ENCODE results near the gene PCNX3.

The PCNX3 gene

GRCh38 chr11:65595131-65595530 lies 20.4 kb upstream of the PCNX3 start:
- H3K27ac ChIP-seq, result no peak overlapping the region
- TF ChIP-seq CTCF (conservative IDR thresholded peaks at IDR 0.05), result no peak

- no peak within 1 kb of the TSS for H3K27ac ChIP-seq
- no peak for TF ChIP-seq CTCF (conservative IDR thresholded peaks at IDR 0.05)
Measured at GRCh38 chr11:65595543-65596281, 19.9 kb upstream of the PCNX3 start, which contains the start of gene KCNK7. TSS of gene KCNK7 (minus strand) at chr11:65595800. CDS start at chr11:65595772, 28 bp downstream.

GRCh38 chr11:65596520-65596919 lies 19.1 kb upstream of the PCNX3 start:
- H3K27ac ChIP-seq, result no peak overlapping the region
- TF ChIP-seq CTCF (conservative IDR thresholded peaks at IDR 0.05), result no peak

- TF ChIP-seq CTCF (conservative IDR thresholded peaks at IDR 0.05), result no peak
- no peak overlapping the region for H3K27ac ChIP-seq
Measured at GRCh38 chr11:65598258-65598699, 17.3 kb upstream of the PCNX3 start.

GRCh38 chr11:65599216-65599954 lies 16.2 kb upstream of the PCNX3 start:
- H3K27ac ChIP-seq, result no peak overlapping the region; the same call in 1 of the 2 replicates
- no peak for TF ChIP-seq CTCF (conservative IDR thresholded peaks at IDR 0.05)

GRCh38 chr11:65599955-65600246 lies 15.7 kb upstream of the PCNX3 start:
- no peak for TF ChIP-seq CTCF (conservative IDR thresholded peaks at IDR 0.05)
- H3K27ac ChIP-seq, result no peak overlapping the region; the same call in 1 of the 2 replicates

- no peak for TF ChIP-seq CTCF (conservative IDR thresholded peaks at IDR 0.05)
- H3K27ac ChIP-seq, result no peak overlapping the region
Measured at GRCh38 chr11:65604258-65604657, 11.3 kb upstream of the PCNX3 start.

All from VCaP (cell line).